ENCODE data around the gene TRPC3.
A peak's percentile ranks its signal among the peaks of the same experiment; 100 is the strongest.

Gene TRPC3

GRCh38 chr4:121923306-121923705, 28.6 kb downstream of the TRPC3 start:
- ChIA-PET CTCF (no interaction called here), POLR2A (ENCODE audit: low non-redundant PET) (no interaction called here)
- TF ChIP-seq CTCF (conservative IDR thresholded peaks at IDR 0.05; ENCODE audit: low read depth), result no peak
- no peak overlapping the region for H3K27ac ChIP-seq
- DNase-seq (ENCODE audit: low spot score), result no peak

- no peak for DNase-seq (ENCODE audit: low spot score)
- no peak overlapping the region for H3K27ac ChIP-seq
- no peak for TF ChIP-seq CTCF (conservative IDR thresholded peaks at IDR 0.05; ENCODE audit: low read depth)
- CTCF ChIA-PET, result no interaction called here
- POLR2A ChIA-PET (ENCODE audit: low non-redundant PET), result no interaction called here
These were observed 38.2 kb downstream of the TRPC3 start for GRCh38 chr4:121913667-121914066.

- DNase-seq (ENCODE audit: low spot score), result no peak
- CTCF ChIA-PET, result no interaction called here
- no peak for TF ChIP-seq CTCF (conservative IDR thresholded peaks at IDR 0.05; ENCODE audit: low read depth)
- H3K27ac ChIP-seq, result no peak overlapping the region
- POLR2A ChIA-PET (ENCODE audit: low non-redundant PET), result no interaction called here
These were observed 43.5 kb downstream of the TRPC3 start for GRCh38 chr4:121908346-121908745.

- CTCF ChIA-PET, result interaction anchor here (0.6 to 1.1 kb wide), 9 partner anchors 9 to 1012 kb away, joined by 3 to 12 read pairs (median 3); no protein-coding TSS in a partner anchor
- POLR2A ChIA-PET (ENCODE audit: low non-redundant PET), result no interaction called here
- peak; percentile 83 for TF ChIP-seq CTCF (conservative IDR thresholded peaks at IDR 0.05; ENCODE audit: low read depth)
- DNase-seq (ENCODE audit: low spot score), result peak; percentile 55
- no peak overlapping the region for H3K27ac ChIP-seq
These were observed 51.5 kb downstream of the TRPC3 start for GRCh38 chr4:121900132-121900983.

GRCh38 chr4:121898150-121898549, 53.7 kb downstream of the TRPC3 start:
- no peak for TF ChIP-seq CTCF (conservative IDR thresholded peaks at IDR 0.05; ENCODE audit: low read depth)
- POLR2A ChIA-PET (ENCODE audit: low non-redundant PET), result no interaction called here
- DNase-seq (ENCODE audit: low spot score), result no peak
- CTCF ChIA-PET, result interaction anchor here (0.6 kb wide), 1 partner anchor 464 kb away, joined by 3 read pairs; no protein-coding TSS in a partner anchor
- no peak overlapping the region for H3K27ac ChIP-seq

GRCh38 chr4:121888134-121888533, 63.7 kb downstream of the TRPC3 start:
- ChIA-PET POLR2A (ENCODE audit: low non-redundant PET) (no interaction called here), CTCF (no interaction called here)
- no peak for TF ChIP-seq CTCF (conservative IDR thresholded peaks at IDR 0.05; ENCODE audit: low read depth)
- DNase-seq (ENCODE audit: low spot score), result no peak
- no peak overlapping the region for H3K27ac ChIP-seq

Data from RWPE1 (cell line).